ENCODE measurements around the gene TNK2. TPM values are rescaled to one million over a fixed set of nuclear protein-coding genes. Genes with fewer than 3 reads are reported as not detected.

The TNK2 gene
- total RNA-seq, 1 experiment from 2014 or later = 36.0 TPM

- H3K36me3 Mint-ChIP-seq (ENCODE audit: insufficient read depth, unreplicated experiment) = peaks cover 8% of the 10 kb centered on the region
- DNase-seq = no peak
- Histone ChIP-seq H3K27me3 (replicated peaks; ENCODE audit: control insufficient read depth, insufficient read depth, low read length) (no peaks in the 10 kb centered on the region; the same call in 1 of the 2 replicates), H3K4me3 (ENCODE audit: low read depth, low read length) (no peak overlapping the region), H3K36me3 (ENCODE audit: control insufficient read depth, insufficient read depth, low read length) (no peaks in the 10 kb centered on the region), H3K4me1 (peaks cover 27% of the 10 kb centered on the region), H3K9me3 (no peaks in the 10 kb centered on the region)
- BruUV-seq (replicated peaks) = no TSS peak
- no peak overlapping the region for H3K4me3 Mint-ChIP-seq (ENCODE audit: unreplicated experiment)
- H3K27ac Mint-ChIP-seq (ENCODE audit: unreplicated experiment) = no peak overlapping the region
- H3K4me1 Mint-ChIP-seq (ENCODE audit: low read depth, unreplicated experiment) = peaks cover 25% of the 10 kb centered on the region
- no peak for TF ChIP-seq CTCF (IDR thresholded peaks at IDR 0.05; ENCODE audit: insufficient read depth in 1 of 2, low read depth in 1 of 2, low read length in 1 of 2, severe bottlenecking in 1 of 2, unreplicated experiment in 1 of 2)
- H3K27me3 Mint-ChIP-seq (ENCODE audit: insufficient read depth, unreplicated experiment) = no peaks in the 10 kb centered on the region
- intact Hi-C loops (cut with micrococcal nuclease; ENCODE audit: unreplicated experiment) = no loop called here
- ChIA-PET POLR2A (no interaction called here), CTCF (interaction anchor here (0.7 to 2.3 kb wide), 3 partner anchors 17 to 1580 kb away, joined by 3 to 8 read pairs (median 3); no protein-coding TSS in a partner anchor)
- H3K9me3 Mint-ChIP-seq (ENCODE audit: unreplicated experiment) = no peaks in the 10 kb centered on the region
Measured at GRCh38 chr3:195911946-195912270, 3.6 kb upstream of the TNK2 start.

DNA sequence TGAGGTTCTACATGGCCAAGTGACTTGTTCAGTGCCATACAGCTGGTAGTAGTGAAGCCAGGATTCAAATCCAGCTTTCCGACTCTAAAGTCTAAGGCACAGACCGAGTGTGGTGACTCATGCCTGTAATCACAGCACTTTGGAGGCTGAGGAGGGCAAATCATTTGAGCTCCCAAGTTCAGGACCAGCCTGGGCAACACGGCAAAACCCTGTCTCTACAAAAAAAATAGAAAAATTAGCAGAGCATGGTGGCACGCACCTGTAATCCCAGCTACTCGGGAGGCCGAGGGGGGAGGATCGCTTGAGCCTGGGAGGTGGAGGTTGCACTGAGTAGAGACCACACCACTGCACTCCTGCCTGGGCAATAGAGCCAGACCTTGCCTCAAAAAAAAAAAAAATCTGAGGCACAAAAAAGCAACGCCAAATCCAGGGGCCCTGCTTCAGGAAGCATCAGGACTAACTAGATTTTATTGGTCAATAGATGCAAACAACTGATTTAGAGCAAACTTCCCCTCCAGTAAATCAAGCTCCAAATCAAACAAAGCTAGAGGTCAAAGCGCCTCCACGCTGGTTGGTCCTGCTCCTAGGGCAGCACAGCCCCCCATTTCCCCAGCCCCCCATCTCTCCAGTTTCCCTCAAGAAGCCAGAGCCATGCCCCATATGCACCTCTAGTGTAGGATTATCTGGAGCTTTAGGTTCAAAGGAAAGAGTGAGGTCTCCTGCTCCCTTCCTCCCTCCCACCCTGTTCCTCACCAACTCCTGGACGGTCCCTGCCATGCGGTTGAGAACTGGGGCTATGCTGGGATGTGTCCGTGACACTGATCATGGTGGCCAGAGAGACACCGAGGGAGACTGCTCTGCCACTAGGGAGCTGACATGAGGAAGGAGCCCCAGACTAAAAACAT is 2.9 kb upstream of the TNK2 start:
- H3K27ac Mint-ChIP-seq (ENCODE audit: unreplicated experiment) = no peak overlapping the region

DNA sequence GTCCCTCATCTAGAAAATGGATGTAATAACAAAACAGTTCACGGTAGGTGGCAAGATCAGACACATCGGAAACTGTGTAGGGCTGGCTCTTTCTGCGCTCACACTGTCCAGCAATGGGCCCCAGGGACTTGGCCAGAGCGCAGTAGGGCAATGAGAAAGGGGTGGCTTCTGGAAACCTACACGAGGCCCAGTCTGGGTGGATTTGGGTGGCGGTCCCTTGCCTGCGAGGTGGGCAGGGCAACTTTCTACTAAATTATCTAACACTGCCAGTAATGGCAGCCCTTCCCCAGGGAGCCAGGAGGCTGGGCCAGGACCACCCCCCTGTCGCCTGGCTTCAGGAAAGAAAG is 2.1 kb upstream of the TNK2 start:
- H3K4me3 Mint-ChIP-seq (ENCODE audit: unreplicated experiment) = peak overlapping the region; percentile 86
- Histone ChIP-seq H3K4me3 (ENCODE audit: low read depth, low read length) (no peak overlapping the region), H3K36me3 (ENCODE audit: control insufficient read depth, insufficient read depth, low read length) (no peaks in the 10 kb centered on the region), H3K27me3 (replicated peaks; ENCODE audit: control insufficient read depth, insufficient read depth, low read length) (no peaks in the 10 kb centered on the region), H3K9me3 (no peaks in the 10 kb centered on the region), H3K4me1 (peaks cover 30% of the 10 kb centered on the region)
- ChIA-PET CTCF (interaction anchor here (2.3 to 4.0 kb wide), 2 partner anchors 16 kb away, joined by 8 to 23 read pairs; no protein-coding TSS in a partner anchor), POLR2A (no interaction called here)
- no peak for DNase-seq
- H3K4me1 Mint-ChIP-seq (ENCODE audit: low read depth, unreplicated experiment) = peaks cover 33% of the 10 kb centered on the region
- no peak overlapping the region for H3K27ac Mint-ChIP-seq (ENCODE audit: unreplicated experiment)
- TF ChIP-seq CTCF (IDR thresholded peaks at IDR 0.05; ENCODE audit: insufficient read depth in 1 of 2, low read depth in 1 of 2, low read length in 1 of 2, severe bottlenecking in 1 of 2, unreplicated experiment in 1 of 2) = no peak
- H3K36me3 Mint-ChIP-seq (ENCODE audit: insufficient read depth, unreplicated experiment) = peaks cover 8% of the 10 kb centered on the region
- no TSS peak for BruUV-seq (replicated peaks)
- intact Hi-C loops (cut with micrococcal nuclease; ENCODE audit: unreplicated experiment) = no loop called here
- H3K9me3 Mint-ChIP-seq (ENCODE audit: unreplicated experiment) = no peaks in the 10 kb centered on the region
- no peaks in the 10 kb centered on the region for H3K27me3 Mint-ChIP-seq (ENCODE audit: insufficient read depth, unreplicated experiment)

More for the DNA sequence above, 2.9 kb upstream of the TNK2 start:
- intact Hi-C loops (cut with micrococcal nuclease; ENCODE audit: unreplicated experiment) = no loop called here
- Mint-ChIP-seq H3K36me3 (ENCODE audit: insufficient read depth, unreplicated experiment) (peaks cover 8% of the 10 kb centered on the region), H3K27me3 (ENCODE audit: insufficient read depth, unreplicated experiment) (no peaks in the 10 kb centered on the region), H3K4me1 (ENCODE audit: low read depth, unreplicated experiment) (peaks cover 25% of the 10 kb centered on the region), H3K4me3 (ENCODE audit: unreplicated experiment) (no peak overlapping the region), H3K9me3 (ENCODE audit: unreplicated experiment) (no peaks in the 10 kb centered on the region)
- DNase-seq = no peak
- ChIA-PET CTCF (interaction anchor here (0.7 to 2.3 kb wide), 3 partner anchors 17 to 1581 kb away, joined by 3 to 8 read pairs (median 3); no protein-coding TSS in a partner anchor), POLR2A (no interaction called here)
- peaks cover 29% of the 10 kb centered on the region for H3K4me1 ChIP-seq
- no peaks in the 10 kb centered on the region; the same call in 1 of the 2 replicates for H3K27me3 ChIP-seq (replicated peaks; ENCODE audit: control insufficient read depth, insufficient read depth, low read length)
- H3K4me3 ChIP-seq (ENCODE audit: low read depth, low read length) = no peak overlapping the region
- no peaks in the 10 kb centered on the region for H3K9me3 ChIP-seq
- no peaks in the 10 kb centered on the region for H3K36me3 ChIP-seq (ENCODE audit: control insufficient read depth, insufficient read depth, low read length)
- TF ChIP-seq CTCF (IDR thresholded peaks at IDR 0.05; ENCODE audit: insufficient read depth in 1 of 2, low read depth in 1 of 2, low read length in 1 of 2, severe bottlenecking in 1 of 2, unreplicated experiment in 1 of 2) = no peak
- no TSS peak for BruUV-seq (replicated peaks)

Measured in Caco-2 (cell line).